Vagina (tissue), 2 donors: Measurements from ENCODE around the gene CPM.

Experiments used
- POLR2AphosphoS5 ChIP-seq, 2 donors: sonication (generic); formaldehyde crosslinking; IDR thresholded peaks; one replicate each; pipeline ENCODE4 v1.9.0; 2017; ENCODE audit warnings: antibody characterized with exemption in 2 of 2, mild to moderate bottlenecking in 2 of 2, low read depth in 1 of 2; ENCODE audit not compliant: insufficient read depth in 1 of 2
- TF ChIP-seq, protein P1 (sequence below), 3 experiments: fragments of 450-650 bp in 2 of 3; fragments of 200-600 bp in 1 of 3; sonication (generic) in 1 of 3; IDR thresholded peaks; one replicate each; pipeline ENCODE4 v1.5.1; 2017 to 2019; ENCODE audit warnings: antibody characterized with exemption in 3 of 3, mild to moderate bottlenecking in 2 of 3, moderate library complexity in 2 of 3

DNA sequence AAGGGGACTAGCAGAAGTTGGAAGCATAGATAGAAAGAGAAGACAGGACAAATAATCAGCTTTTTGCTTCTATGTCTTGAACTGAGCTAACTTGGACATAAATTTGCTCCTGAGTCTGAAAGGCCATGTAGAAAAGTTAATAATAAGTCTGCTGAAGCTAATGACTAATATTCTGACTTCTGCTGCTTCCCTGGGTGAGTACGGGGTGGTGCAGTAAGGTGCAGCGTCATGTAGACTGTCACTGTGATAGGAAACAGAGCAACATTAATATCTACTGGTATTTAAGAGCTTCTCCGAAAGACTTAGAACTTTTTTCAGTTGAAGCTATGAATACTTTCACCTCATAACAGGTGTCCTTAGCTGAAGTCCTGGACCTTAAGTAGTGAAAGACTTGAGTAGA lies 34.1 kb upstream of the CPM start:
- TF ChIP-seq, protein P1, sequence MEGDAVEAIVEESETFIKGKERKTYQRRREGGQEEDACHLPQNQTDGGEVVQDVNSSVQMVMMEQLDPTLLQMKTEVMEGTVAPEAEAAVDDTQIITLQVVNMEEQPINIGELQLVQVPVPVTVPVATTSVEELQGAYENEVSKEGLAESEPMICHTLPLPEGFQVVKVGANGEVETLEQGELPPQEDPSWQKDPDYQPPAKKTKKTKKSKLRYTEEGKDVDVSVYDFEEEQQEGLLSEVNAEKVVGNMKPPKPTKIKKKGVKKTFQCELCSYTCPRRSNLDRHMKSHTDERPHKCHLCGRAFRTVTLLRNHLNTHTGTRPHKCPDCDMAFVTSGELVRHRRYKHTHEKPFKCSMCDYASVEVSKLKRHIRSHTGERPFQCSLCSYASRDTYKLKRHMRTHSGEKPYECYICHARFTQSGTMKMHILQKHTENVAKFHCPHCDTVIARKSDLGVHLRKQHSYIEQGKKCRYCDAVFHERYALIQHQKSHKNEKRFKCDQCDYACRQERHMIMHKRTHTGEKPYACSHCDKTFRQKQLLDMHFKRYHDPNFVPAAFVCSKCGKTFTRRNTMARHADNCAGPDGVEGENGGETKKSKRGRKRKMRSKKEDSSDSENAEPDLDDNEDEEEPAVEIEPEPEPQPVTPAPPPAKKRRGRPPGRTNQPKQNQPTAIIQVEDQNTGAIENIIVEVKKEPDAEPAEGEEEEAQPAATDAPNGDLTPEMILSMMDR (IDR thresholded peaks at IDR 0.05): no peak
- TF ChIP-seq POLR2AphosphoS5 (IDR thresholded peaks at IDR 0.05; ENCODE audit: insufficient read depth in 1 of 2, low read depth in 1 of 2): no peak
